ENCODE data around the gene SYTL3. TPM values are rescaled to one million over a fixed set of nuclear protein-coding genes. Genes with fewer than 3 reads are reported as not detected.
A peak's percentile ranks its signal among the peaks of the same experiment; 100 is the strongest.
"Not testable (repeated sequence)": the region's sequence is repeated elsewhere in the genome, so short reads cannot be mapped to it uniquely, and the experiment has no call there.

SYTL3 gene
- total RNA-seq, 1 donor from 2014 or later = 5.7 TPM

GRCh38 chr6:158620963-158621693 is 28.7 kb upstream of the SYTL3 start:
- DNase-seq (ENCODE audit: low spot score) = no peak
- intact Hi-C loops (cut with DNase I) = no loop called here

GRCh38 chr6:158621694-158622544 is 27.9 kb upstream of the SYTL3 start:
- no peak for DNase-seq (ENCODE audit: low spot score)
- intact Hi-C loops (cut with DNase I) = no loop called here

GRCh38 chr6:158622545-158623190 is 27.2 kb upstream of the SYTL3 start:
- intact Hi-C loops (cut with DNase I) = no loop called here
- no peak for DNase-seq (ENCODE audit: low spot score)

GRCh38 chr6:158624684-158625682 is 24.9 kb upstream of the SYTL3 start:
- DNase-seq (ENCODE audit: low spot score) = no peak
- intact Hi-C loops (cut with DNase I) = loop anchor here (5.0 kb wide), 1 partner anchor 67 kb away; no protein-coding TSS in a partner anchor

- no peak for DNase-seq (ENCODE audit: low spot score)
- intact Hi-C loops (cut with DNase I) = loop anchor here (5.0 kb wide), 1 partner anchor 66 kb away; no protein-coding TSS in a partner anchor
Observed at GRCh38 chr6:158625881-158626305, 24.0 kb upstream of the SYTL3 start.

- intact Hi-C loops (cut with DNase I) = loop anchor here (5.0 kb wide), 1 partner anchor 66 kb away; no protein-coding TSS in a partner anchor
- no peak for DNase-seq (ENCODE audit: low spot score)
Observed at GRCh38 chr6:158626360-158627167, 23.3 kb upstream of the SYTL3 start.

- intact Hi-C loops (cut with DNase I) = loop anchor here (5.0 kb wide), 1 partner anchor 65 kb away; no protein-coding TSS in a partner anchor
Observed at GRCh38 chr6:158627168-158627939, 22.5 kb upstream of the SYTL3 start.

GRCh38 chr6:158627940-158628211 is 22.0 kb upstream of the SYTL3 start:
- intact Hi-C loops (cut with DNase I) = loop anchor here (5.0 kb wide), 1 partner anchor 64 kb away; no protein-coding TSS in a partner anchor
- DNase-seq (ENCODE audit: low spot score) = no peak

More at GRCh38 chr6:158627168-158627939, 22.5 kb upstream of the SYTL3 start:
- DNase-seq (ENCODE audit: low spot score) = no peak

- DNase-seq (ENCODE audit: low spot score) = no peak
- intact Hi-C loops (cut with DNase I) = loop anchor here (5.0 kb wide), 1 partner anchor 64 kb away; no protein-coding TSS in a partner anchor
Observed at GRCh38 chr6:158628542-158628941, 21.3 kb upstream of the SYTL3 start.

- intact Hi-C loops (cut with DNase I) = loop anchor here (5.0 kb wide), 1 partner anchor 63 kb away; no protein-coding TSS in a partner anchor
- no peak for DNase-seq (ENCODE audit: low spot score)
Observed at GRCh38 chr6:158629367-158630221, 20.3 kb upstream of the SYTL3 start.

- intact Hi-C loops (cut with DNase I) = no loop called here
- DNase-seq (ENCODE audit: low spot score) = no peak
Observed at GRCh38 chr6:158630938-158631616, 18.8 kb upstream of the SYTL3 start.

GRCh38 chr6:158631678-158632537 is 17.9 kb upstream of the SYTL3 start:
- intact Hi-C loops (cut with DNase I) = no loop called here
- peak; percentile 89 for DNase-seq (ENCODE audit: low spot score)

GRCh38 chr6:158632538-158633119 is 17.2 kb upstream of the SYTL3 start:
- intact Hi-C loops (cut with DNase I); DNase-seq (ENCODE audit: low spot score): not testable (repeated sequence)

GRCh38 chr6:158633127-158633526 is 16.7 kb upstream of the SYTL3 start:
- intact Hi-C loops (cut with DNase I) = no loop called here
- no peak for DNase-seq (ENCODE audit: low spot score)
